ENCODE results near the gene MMP28.

Gene MMP28

GRCh38 chr17:35725058-35725457 lies 70.4 kb downstream of the MMP28 start:
- Histone ChIP-seq H3K4me1 (ENCODE audit: insufficient read depth, low read length) (peaks cover 19% of the 10 kb centered on the region), H3K9ac (ENCODE audit: low read depth, low read length) (no peak overlapping the region), H3K9me3 (ENCODE audit: control insufficient read depth, insufficient read depth, low read length) (no peaks in the 10 kb centered on the region), H3K36me3 (ENCODE audit: insufficient read depth, low read length) (peaks cover 11% of the 10 kb centered on the region)

GRCh38 chr17:35723735-35724134 lies 71.7 kb downstream of the MMP28 start:
- Histone ChIP-seq H3K9ac (ENCODE audit: low read depth, low read length) (no peak overlapping the region), H3K4me1 (ENCODE audit: insufficient read depth, low read length) (peaks cover 10% of the 10 kb centered on the region), H3K36me3 (ENCODE audit: insufficient read depth, low read length) (peaks cover 11% of the 10 kb centered on the region), H3K9me3 (ENCODE audit: control insufficient read depth, insufficient read depth, low read length) (no peaks in the 10 kb centered on the region)

GRCh38 chr17:35717475-35717874 lies 78.0 kb downstream of the MMP28 start:
- no peak overlapping the region for H3K9ac ChIP-seq (ENCODE audit: low read depth, low read length)
- H3K36me3 ChIP-seq (ENCODE audit: insufficient read depth, low read length), result peaks cover 5% of the 10 kb centered on the region; the same call in 1 of the 2 replicates
- H3K9me3 ChIP-seq (ENCODE audit: control insufficient read depth, insufficient read depth, low read length), result no peaks in the 10 kb centered on the region
- H3K4me1 ChIP-seq (ENCODE audit: insufficient read depth, low read length), result no peaks in the 10 kb centered on the region

- H3K9me3 ChIP-seq (ENCODE audit: control insufficient read depth, insufficient read depth, low read length), result no peaks in the 10 kb centered on the region
- H3K36me3 ChIP-seq (ENCODE audit: insufficient read depth, low read length), result peaks cover 5% of the 10 kb centered on the region; the same call in 1 of the 2 replicates
- H3K9ac ChIP-seq (ENCODE audit: low read depth, low read length), result no peak overlapping the region
- H3K4me1 ChIP-seq (ENCODE audit: insufficient read depth, low read length), result no peaks in the 10 kb centered on the region
Measured at GRCh38 chr17:35716897-35717465, 78.5 kb downstream of the MMP28 start.

- Histone ChIP-seq H3K9me3 (ENCODE audit: control insufficient read depth, insufficient read depth, low read length) (no peaks in the 10 kb centered on the region), H3K4me1 (ENCODE audit: insufficient read depth, low read length) (no peaks in the 10 kb centered on the region), H3K36me3 (ENCODE audit: insufficient read depth, low read length) (peaks cover 5% of the 10 kb centered on the region; the same call in 1 of the 2 replicates), H3K9ac (ENCODE audit: low read depth, low read length) (no peak overlapping the region)
Measured at GRCh38 chr17:35716173-35716572, 79.3 kb downstream of the MMP28 start.

Measured in ES-I3 (cell line).